ENCODE results near the gene DUSP7.

- TF ChIP-seq EZH2phosphoT487 (IDR thresholded peaks at IDR 0.05; ENCODE audit: borderline replicate concordance, low read length) (no peak), CTCF (conservative IDR thresholded peaks at IDR 0.05; ENCODE audit: low read depth, low read length) (no peak), EZH2 (IDR thresholded peaks at IDR 0.05; ENCODE audit: low read length, unreplicated experiment) (no peak)
Measured at GRCh38 chr3:52040600-52040999, 15.8 kb downstream of the DUSP7 start.
